ENCODE data around the gene MT3. TPM values are rescaled to one million over a fixed set of nuclear protein-coding genes. Genes with fewer than 3 reads are reported as not detected.
"Not testable (repeated sequence)": the region's sequence is repeated elsewhere in the genome, so short reads cannot be mapped to it uniquely, and the experiment has no call there.

MT3 gene
- total RNA-seq, 1 experiment from 2014 or later: not detected

GRCh38 chr16:56610017-56610608 lies 20.8 kb downstream of the MT3 start:
- DNase-seq (ENCODE audit: low spot score): peak; percentile 75

- no peak for DNase-seq (ENCODE audit: low spot score)
These were observed 21.3 kb downstream of the MT3 start for GRCh38 chr16:56610609-56611111.

GRCh38 chr16:56611281-56611833 lies 22.0 kb downstream of the MT3 start:
- DNase-seq (ENCODE audit: low spot score): peak; percentile 25

- DNase-seq (ENCODE audit: low spot score): no peak
These were observed 24.4 kb downstream of the MT3 start for GRCh38 chr16:56613706-56614105.

GRCh38 chr16:56614549-56614991 lies 25.2 kb downstream of the MT3 start:
- no peak for DNase-seq (ENCODE audit: low spot score)

GRCh38 chr16:56615353-56615752 lies 26.0 kb downstream of the MT3 start:
- no peak for DNase-seq (ENCODE audit: low spot score)

GRCh38 chr16:56616608-56617211 lies 27.4 kb downstream of the MT3 start:
- DNase-seq (ENCODE audit: low spot score): no peak

GRCh38 chr16:56617212-56618085 lies 28.1 kb downstream of the MT3 start:
- DNase-seq (ENCODE audit: low spot score): no peak

GRCh38 chr16:56618138-56618537 lies 28.8 kb downstream of the MT3 start:
- no peak for DNase-seq (ENCODE audit: low spot score)

- no peak for DNase-seq (ENCODE audit: low spot score)
These were observed 31.1 kb downstream of the MT3 start for GRCh38 chr16:56620339-56620897.

- DNase-seq (ENCODE audit: low spot score): not testable (repeated sequence)
These were observed 32.5 kb downstream of the MT3 start for GRCh38 chr16:56621665-56622445.

GRCh38 chr16:56623184-56623583 lies 33.9 kb downstream of the MT3 start:
- not testable (repeated sequence) for DNase-seq (ENCODE audit: low spot score)

GRCh38 chr16:56623637-56624036 lies 34.3 kb downstream of the MT3 start:
- no peak for DNase-seq (ENCODE audit: low spot score)

GRCh38 chr16:56625140-56625942 lies 36.0 kb downstream of the MT3 start, which contains the start of gene MT1E:
MT1E (plus strand) TSS chr16:56625781; CDS start chr16:56625852, 71 bp downstream.
- DNase-seq (ENCODE audit: low spot score): no peak

- no peak for DNase-seq (ENCODE audit: low spot score)
These were observed 36.8 kb downstream of the MT3 start for GRCh38 chr16:56625943-56626654.

GRCh38 chr16:56626685-56627084 lies 37.4 kb downstream of the MT3 start:
- no peak for DNase-seq (ENCODE audit: low spot score)

GRCh38 chr16:56628486-56629350 lies 39.4 kb downstream of the MT3 start:
- DNase-seq (ENCODE audit: low spot score): no peak

- DNase-seq (ENCODE audit: low spot score): no peak
These were observed 40.2 kb downstream of the MT3 start for GRCh38 chr16:56629531-56629930.
